Glomerular visceral epithelial cell (primary cell): ENCODE results near the gene LONP2.

Experiments
- DNase-seq: peaks from one replicate; pipeline ENCODE4 v3.0.0-alpha.2; 2016; ENCODE audit errors: extremely low spot score

LONP2 gene, protein sequence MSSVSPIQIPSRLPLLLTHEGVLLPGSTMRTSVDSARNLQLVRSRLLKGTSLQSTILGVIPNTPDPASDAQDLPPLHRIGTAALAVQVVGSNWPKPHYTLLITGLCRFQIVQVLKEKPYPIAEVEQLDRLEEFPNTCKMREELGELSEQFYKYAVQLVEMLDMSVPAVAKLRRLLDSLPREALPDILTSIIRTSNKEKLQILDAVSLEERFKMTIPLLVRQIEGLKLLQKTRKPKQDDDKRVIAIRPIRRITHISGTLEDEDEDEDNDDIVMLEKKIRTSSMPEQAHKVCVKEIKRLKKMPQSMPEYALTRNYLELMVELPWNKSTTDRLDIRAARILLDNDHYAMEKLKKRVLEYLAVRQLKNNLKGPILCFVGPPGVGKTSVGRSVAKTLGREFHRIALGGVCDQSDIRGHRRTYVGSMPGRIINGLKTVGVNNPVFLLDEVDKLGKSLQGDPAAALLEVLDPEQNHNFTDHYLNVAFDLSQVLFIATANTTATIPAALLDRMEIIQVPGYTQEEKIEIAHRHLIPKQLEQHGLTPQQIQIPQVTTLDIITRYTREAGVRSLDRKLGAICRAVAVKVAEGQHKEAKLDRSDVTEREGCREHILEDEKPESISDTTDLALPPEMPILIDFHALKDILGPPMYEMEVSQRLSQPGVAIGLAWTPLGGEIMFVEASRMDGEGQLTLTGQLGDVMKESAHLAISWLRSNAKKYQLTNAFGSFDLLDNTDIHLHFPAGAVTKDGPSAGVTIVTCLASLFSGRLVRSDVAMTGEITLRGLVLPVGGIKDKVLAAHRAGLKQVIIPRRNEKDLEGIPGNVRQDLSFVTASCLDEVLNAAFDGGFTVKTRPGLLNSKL

GRCh38 chr16:48244080-48244862 is at the start of gene LONP2:
LONP2 (plus strand) TSS chr16:48244300; CDS start chr16:48244389, 89 bp downstream.
- peak; percentile 81 for DNase-seq

- peak; percentile 31 for DNase-seq
Measured at GRCh38 chr16:48194828-48195556, 49.1 kb upstream of the LONP2 start.

DNA sequence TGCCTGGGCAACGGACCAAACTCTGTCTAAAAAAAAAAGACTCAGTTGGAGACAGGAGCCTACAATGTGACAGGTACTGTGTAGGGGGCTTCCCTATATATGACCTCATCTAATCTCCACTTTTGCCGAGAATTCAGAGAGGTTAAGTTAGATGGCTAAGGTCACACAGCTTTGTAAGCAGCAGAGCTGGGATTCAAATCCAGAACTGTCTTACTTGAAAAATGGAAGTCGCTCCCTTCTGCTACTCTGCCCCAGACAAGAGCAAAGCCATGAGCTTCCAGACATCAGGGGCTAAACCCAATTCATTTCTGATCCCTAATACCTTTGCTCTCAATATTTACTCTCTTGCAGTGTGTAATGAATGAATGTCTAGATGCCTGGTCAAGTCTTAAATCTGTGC is 46.8 kb upstream of the LONP2 start:
- DNase-seq = no peak

GRCh38 chr16:48201515-48202201 is 42.4 kb upstream of the LONP2 start:
- DNase-seq = no peak

DNA sequence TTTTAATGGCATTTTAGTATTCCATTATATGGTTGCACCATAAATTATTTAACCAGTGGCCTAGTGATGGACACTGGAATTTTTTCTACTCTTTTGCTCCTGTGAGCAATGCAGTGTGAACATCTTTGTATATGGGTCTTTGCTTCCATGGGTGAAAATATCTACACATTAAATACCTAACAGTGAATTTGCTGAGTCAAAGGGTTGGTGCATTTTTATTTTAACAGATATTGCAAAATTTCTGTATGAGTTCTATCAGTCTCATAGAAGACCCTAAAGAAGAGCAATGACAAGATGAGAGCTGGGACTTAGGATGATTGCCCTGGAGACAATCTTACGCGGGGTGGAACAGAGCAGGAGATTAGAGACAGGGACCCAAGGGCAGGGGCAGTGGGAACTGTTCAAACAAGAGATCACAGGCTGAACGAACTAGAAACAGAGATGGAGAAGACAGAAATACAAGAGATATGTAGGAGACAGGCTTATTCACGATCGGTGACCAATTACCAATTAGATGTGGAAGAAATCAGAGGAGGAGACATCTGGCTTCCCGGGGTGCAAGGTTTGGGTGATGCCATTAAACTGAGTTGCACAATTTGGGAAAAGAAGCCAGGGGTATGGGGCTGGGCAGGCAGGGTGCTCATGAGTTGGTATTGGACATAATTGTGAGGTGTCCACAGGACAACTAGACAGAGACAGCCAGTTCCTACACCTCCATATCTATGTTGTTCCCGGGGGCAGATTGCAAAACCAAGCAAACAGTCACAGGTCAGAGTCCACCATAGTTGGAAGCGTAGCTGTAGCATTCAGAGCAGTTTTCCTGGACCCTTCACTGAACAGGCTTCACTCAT is 39.9 kb upstream of the LONP2 start:
- no peak for DNase-seq

GRCh38 chr16:48204825-48205151 is 39.3 kb upstream of the LONP2 start:
- no peak for DNase-seq

DNA sequence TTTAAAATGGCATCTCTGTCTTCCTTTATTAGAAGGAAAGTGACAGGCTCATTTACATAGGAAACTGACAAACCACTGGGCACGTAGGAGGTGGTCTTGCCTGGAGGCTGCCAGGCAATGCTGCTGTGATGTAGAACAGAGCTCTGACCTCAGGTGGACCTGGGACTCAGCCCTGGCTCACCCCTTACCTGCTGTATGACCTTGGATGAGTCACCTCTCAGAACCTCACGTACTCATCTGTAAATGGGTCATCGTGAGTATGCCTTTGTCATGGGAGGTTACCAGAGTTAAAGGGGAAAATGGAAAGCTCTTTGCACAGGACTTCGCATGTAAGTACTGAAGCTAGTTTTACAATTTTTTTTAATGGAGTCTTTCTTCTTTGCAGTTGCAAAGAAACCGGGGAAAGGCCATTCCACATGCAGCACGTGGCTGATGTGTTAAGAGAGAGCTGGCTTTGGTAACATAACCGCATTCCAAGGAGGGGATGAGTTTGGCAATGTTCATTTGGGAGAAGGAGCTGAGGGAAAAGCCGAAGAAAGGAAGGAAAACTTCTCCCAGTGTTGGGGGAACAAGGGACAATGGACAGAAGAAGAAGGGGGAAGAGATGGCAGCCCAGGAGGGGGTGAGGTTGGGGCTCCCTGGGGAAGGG is 37.4 kb upstream of the LONP2 start:
- no peak for DNase-seq

DNA sequence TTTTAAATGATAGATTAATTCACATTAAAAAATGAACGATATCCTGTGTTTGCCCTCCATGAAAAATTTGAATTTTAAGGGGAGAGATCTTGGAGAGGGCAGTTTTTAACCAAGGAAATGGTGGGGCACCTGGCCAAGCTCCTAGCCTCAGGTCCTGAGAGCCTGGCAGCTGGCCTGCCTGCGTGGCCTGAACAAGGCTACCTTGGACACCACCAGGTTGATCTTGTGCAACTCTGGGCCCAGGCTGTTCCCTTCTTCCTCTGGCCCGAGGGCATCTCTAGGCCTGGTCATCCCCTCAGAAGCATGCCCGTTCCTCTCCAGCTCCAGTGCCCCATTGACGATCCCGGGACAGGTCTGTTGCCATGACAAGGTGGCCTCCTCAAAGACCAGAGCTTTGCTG is 33.4 kb upstream of the LONP2 start:
- no peak for DNase-seq

- DNase-seq = no peak
Measured at GRCh38 chr16:48212033-48212432, 32.1 kb upstream of the LONP2 start.

- DNase-seq = no peak
Measured at GRCh38 chr16:48215738-48216137, 28.4 kb upstream of the LONP2 start.

DNA sequence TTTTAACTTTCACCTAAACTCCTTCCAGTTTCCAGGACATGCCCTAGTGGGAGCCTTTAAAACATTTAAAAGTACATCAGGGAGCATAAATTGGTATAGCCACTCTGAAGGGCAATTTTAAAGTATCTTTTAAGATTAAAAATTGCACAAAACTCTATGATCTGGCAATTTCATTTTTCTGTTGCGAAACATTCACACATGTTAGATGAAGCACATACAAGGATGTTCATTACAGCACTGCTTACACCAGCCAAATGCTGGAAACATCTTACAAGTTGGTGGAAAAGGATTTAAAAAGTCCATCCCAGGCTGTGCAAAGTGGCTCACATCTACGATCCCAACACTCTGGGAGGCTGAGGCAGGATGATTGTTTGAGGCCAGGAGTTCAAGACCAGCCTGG is 26.4 kb upstream of the LONP2 start:
- DNase-seq = no peak

DNA sequence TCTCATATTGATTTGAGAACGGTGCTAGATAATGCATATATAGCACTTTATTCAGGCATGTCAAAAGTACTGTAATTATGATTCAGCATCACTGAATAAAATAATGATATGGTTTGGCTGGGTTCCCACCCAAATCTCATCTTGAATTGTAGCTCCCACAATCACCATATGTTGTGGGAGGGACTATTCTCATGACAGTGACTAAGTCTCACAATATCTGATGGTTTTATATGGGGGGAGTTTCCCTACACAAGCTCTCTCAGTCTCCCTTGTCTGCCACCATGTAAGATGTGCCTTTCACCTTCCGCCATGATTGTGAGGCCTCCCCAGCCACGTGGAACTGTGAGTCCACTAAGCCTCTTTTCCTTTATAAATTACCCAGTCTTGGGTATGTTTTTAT is 25.6 kb upstream of the LONP2 start:
- DNase-seq = no peak

- DNase-seq = no peak
Measured at GRCh38 chr16:48220891-48221290, 23.2 kb upstream of the LONP2 start.

DNA sequence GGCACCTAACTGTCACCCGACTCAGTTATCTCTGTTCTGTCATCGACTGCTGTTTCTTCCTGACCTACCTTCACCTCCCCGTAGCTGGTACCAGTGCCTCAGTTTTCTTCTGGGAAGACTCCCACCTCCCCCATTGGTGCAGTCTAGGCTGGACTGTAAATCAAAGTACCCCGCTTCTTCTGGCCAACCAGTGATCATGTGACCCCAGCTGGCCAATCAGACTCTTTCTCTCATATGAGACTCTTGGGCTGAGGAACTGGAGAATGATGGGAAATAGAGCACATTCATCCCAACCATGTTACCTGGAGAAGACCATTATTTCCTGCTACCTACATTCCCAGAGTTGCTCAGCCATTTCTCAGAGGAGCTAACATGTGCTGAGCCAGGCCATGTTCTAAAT is 20.6 kb upstream of the LONP2 start:
- no peak for DNase-seq

GRCh38 chr16:48225456-48225855 is 18.6 kb upstream of the LONP2 start:
- DNase-seq = no peak

DNA sequence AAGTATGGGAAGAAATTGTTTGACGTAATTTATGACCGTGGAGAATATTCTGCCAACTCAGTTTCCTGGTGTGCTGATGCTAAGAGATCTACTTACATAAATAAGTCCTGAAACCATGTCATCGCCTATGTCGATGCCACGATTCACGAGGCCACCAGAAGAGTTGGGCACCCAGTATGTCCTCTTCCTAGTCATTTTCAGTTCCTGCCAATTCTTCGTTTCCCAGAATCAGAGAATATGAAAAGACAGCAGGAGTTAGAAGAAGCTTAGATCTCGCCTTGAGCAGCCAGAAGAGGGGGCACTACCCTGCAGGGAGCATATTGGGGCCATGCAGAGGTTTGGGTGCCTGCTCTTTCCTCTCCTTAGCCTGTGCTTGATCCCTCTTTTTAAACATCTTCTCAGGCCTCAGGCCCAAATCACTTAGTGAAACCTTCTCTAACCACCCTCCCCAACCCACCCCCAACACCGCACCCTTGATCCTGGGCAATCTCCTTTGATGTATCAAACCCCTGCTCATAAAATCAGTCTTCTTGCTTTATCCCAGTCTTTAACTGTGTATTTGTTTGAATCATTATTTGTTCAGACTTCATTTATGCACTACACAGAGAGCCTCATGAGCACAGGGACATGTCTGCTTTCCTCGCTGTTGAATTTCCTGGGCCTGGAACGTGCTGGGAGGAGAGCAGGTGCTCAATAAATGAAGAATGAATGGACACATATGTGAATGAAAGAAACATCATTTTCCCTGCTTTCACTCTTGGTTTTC is 12.2 kb upstream of the LONP2 start:
- DNase-seq = peak; percentile 32

GRCh38 chr16:48232493-48233040 is 11.5 kb upstream of the LONP2 start:
- DNase-seq = no peak

DNA sequence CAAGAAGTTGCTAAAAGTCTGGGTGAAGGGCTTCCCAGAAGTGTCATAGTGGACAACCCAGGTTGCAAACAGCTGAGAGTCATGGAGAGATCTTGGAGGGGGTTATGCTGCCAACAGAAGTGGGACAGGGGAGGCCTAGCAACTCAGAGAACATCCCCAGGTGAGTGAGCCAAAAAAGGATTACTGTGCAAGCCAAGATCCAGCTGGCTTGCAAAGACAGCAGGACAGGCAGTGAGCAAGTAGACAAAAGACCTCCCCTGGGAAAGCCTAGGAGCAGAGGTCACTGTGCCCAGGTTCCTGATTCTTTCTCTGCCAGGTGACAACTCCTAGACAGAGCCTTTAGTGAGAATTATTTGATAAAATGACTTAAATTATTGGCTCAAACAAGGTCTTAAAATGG is 9.5 kb upstream of the LONP2 start:
- DNase-seq = no peak
